B cell (primary cell): ENCODE results near the gene SETBP1. TPM values are rescaled to one million over a fixed set of nuclear protein-coding genes. Genes with fewer than 3 reads are reported as not detected.

Source experiments
- ATAC-seq: fragments of 200-7000 bp; cut with Tn5 transposase; one replicate; pipeline ENCODE4 v1.10.0; 2021; ENCODE audit warnings: low read depth, mild to moderate bottlenecking, moderate number of reproducible peaks, moderate library complexity
- CTCF ChIA-PET: fragments of 350-600 bp; sonication (Branson Sonifier 250); formaldehyde crosslinking; loops from one replicate; lab custom pipeline; 2021; ENCODE audit warnings: antibody characterized with exemption, inconsistent platforms; lab: Charles Lee
- POLR2A ChIA-PET: fragments of 350-600 bp; sonication (Branson Sonifier 250); formaldehyde crosslinking; loops from one replicate; lab custom pipeline; 2021; ENCODE audit warnings: antibody characterized with exemption; lab: Charles Lee
- DNase-seq: peaks from one replicate; pipeline ENCODE4 v3.0.0; 2013
- H2AFZ ChIP-seq: 2 replicates; pipeline ENCODE4 v1.6.1; 2012; ENCODE audit warnings: mild to moderate bottlenecking, low read depth, low read length; ENCODE audit not compliant: insufficient read depth, poor library complexity, severe bottlenecking
- H3K27ac ChIP-seq, 2 donors: 1 replicate in 1 of 2; 2 replicates in 1 of 2; pipeline ENCODE4 v1.5.1; 2012 to 2013; ENCODE audit warnings: low read length in 2 of 2, mild to moderate bottlenecking in 2 of 2, moderate library complexity in 1 of 2
- H3K27me3 ChIP-seq, 4 experiments: fragments of 200-600 bp in 1 of 4; sonication (generic) in 1 of 4; replicated peaks in 1 of 4; 1 replicate in 2 of 4; 2 replicates in 2 of 4; pipeline versions ENCODE4 v1.6.1 to v1.7.0; 2013 to 2016; ENCODE audit warnings: low read length in 3 of 4, mild to moderate bottlenecking in 2 of 4, mixed read lengths in 1 of 4, moderate library complexity in 1 of 4; ENCODE audit not compliant: insufficient read depth in 4 of 4, control insufficient read depth in 3 of 4; ENCODE audit errors: control extremely low read depth in 1 of 4
- H3K36me3 ChIP-seq, 2 experiments: replicated peaks in 1 of 2; 1 replicate in 1 of 2; 2 replicates in 1 of 2; pipeline versions ENCODE4 v1.6.1 to v1.7.1; 2013; ENCODE audit warnings: low read length in 1 of 2; ENCODE audit not compliant: insufficient read depth in 2 of 2, control insufficient read depth in 1 of 2; ENCODE audit errors: control extremely low read depth in 1 of 2, extremely low read depth in 1 of 2
- H3K4me1 ChIP-seq, 2 donors: fragments of 200-600 bp in 1 of 2; sonication (generic) in 1 of 2; 1 replicate in 1 of 2; 2 replicates in 1 of 2; pipeline versions ENCODE4 v1.5.1 to v1.6.1; 2013 to 2017; ENCODE audit warnings: low read length in 2 of 2; ENCODE audit not compliant: control insufficient read depth in 2 of 2, insufficient read depth in 2 of 2
- H3K4me2 ChIP-seq: replicated peaks from 2 replicates; pipeline ENCODE3; 2012; ENCODE audit warnings: mild to moderate bottlenecking, low read depth, low read length; ENCODE audit not compliant: poor library complexity, severe bottlenecking
- H3K4me3 ChIP-seq, 5 experiments: fragments of 200-600 bp in 1 of 5; sonication (generic) in 1 of 5; 1 replicate in 3 of 5; 2 replicates in 2 of 5; pipeline versions ENCODE4 v1.5.1 to v1.7.0; 2011 to 2016; ENCODE audit warnings: low read length in 4 of 5, mild to moderate bottlenecking in 4 of 5, low read depth in 2 of 5, control low read depth in 1 of 5, moderate library complexity in 1 of 5; ENCODE audit not compliant: insufficient read depth in 1 of 5; ENCODE audit errors: control extremely low read depth in 1 of 5, extremely low read depth in 1 of 5
- H3K79me2 ChIP-seq: fragments of 200-600 bp; sonication (generic); one replicate; pipeline ENCODE4 v1.6.0; 2016; ENCODE audit warnings: low read length; ENCODE audit not compliant: control insufficient read depth, insufficient read depth
- H3K9ac ChIP-seq: fragments of 200-600 bp; sonication (generic); 2 replicates; pipeline ENCODE4 v1.6.1; 2017; ENCODE audit warnings: mild to moderate bottlenecking, low read length, moderate library complexity
- H3K9me3 ChIP-seq, 3 donors: one replicate each; pipeline versions ENCODE4 v1.6.1 to v1.7.1; 2013; ENCODE audit warnings: low read length in 2 of 3; ENCODE audit not compliant: control insufficient read depth in 2 of 3, insufficient read depth in 1 of 3; ENCODE audit errors: control extremely low read depth in 1 of 3
- H4K20me1 ChIP-seq: 2 replicates; pipeline ENCODE4 v1.6.0; 2012; ENCODE audit warnings: mild to moderate bottlenecking, low read length; ENCODE audit not compliant: insufficient read depth, control insufficient read depth, poor library complexity, severe bottlenecking
- H3K27ac Mint-ChIP-seq: one replicate; pipeline ENCODE4 v1.8.0; 2021; ENCODE audit warnings: mixed read lengths
- H3K27me3 Mint-ChIP-seq: one replicate; pipeline ENCODE4 v1.8.0; 2021; ENCODE audit warnings: mixed read lengths
- H3K4me1 Mint-ChIP-seq: one replicate; pipeline ENCODE4 v1.8.0; 2021; ENCODE audit warnings: mixed read lengths
- H3K4me3 Mint-ChIP-seq: one replicate; pipeline ENCODE4 v1.8.0; 2021; ENCODE audit warnings: mixed read lengths
- H3K9me3 Mint-ChIP-seq: one replicate; pipeline ENCODE4 v1.8.0; 2022; ENCODE audit warnings: mixed read lengths; ENCODE audit not compliant: insufficient read depth
- EZH2 ChIP-seq: IDR thresholded peaks from 2 replicates; pipeline ENCODE4 v1.6.1; 2012; ENCODE audit warnings: borderline replicate concordance, low read depth, mild to moderate bottlenecking, moderate library complexity, low read length; ENCODE audit not compliant: insufficient read depth, poor library complexity, severe bottlenecking
- whole genome bisulfite sequencing: methylation state at CpG from one replicate; pipeline ENCODE4 v1.1.5; 2013; ENCODE audit warnings: missing lambda C conversion rate; ENCODE audit not compliant: insufficient coverage; 5-methylcytosine and 5-hydroxymethylcytosine counted together
- intact Hi-C: fragments of 100-400 bp; cut with micrococcal nuclease; formaldehyde crosslinking; loops from one replicate; pipeline ENCODE4 v1.10.0; 2022
- polyA plus RNA-seq: library from polyadenylated mRNA; depleted of rRNA; stranded (reverse); fragments of >200 nt; gene quantifications from 2 replicates; pipeline ENCODE4 v1.2.3, GENCODE V29; 2012
- total RNA-seq, 2 donors: library from RNA; stranded (reverse); fragments of 120-200 nt in 1 of 2; gene quantifications; 1 replicate in 1 of 2; 2 replicates in 1 of 2; pipeline versions ENCODE4 v1.2.3 to v1.2.4, GENCODE V29; 2013 to 2022
- TF ChIP-seq, protein P1 (sequence below): fragments of 200-600 bp; IDR thresholded peaks from one replicate; pipeline ENCODE4 v1.8.0; 2022; ENCODE audit warnings: antibody characterized with exemption, mild to moderate bottlenecking

Gene SETBP1
- total and polyA plus RNA-seq, 2 donors (not counting 1 experiment from before 2014, with no cell fraction given): 15.1 to 129 TPM

GRCh38 chr18:44687421-44687820 lies 6.7 kb downstream of the SETBP1 start:
- H3K27ac Mint-ChIP-seq: no peak overlapping the region
- peaks cover 100% of the 10 kb centered on the region for H3K79me2 ChIP-seq

DNA sequence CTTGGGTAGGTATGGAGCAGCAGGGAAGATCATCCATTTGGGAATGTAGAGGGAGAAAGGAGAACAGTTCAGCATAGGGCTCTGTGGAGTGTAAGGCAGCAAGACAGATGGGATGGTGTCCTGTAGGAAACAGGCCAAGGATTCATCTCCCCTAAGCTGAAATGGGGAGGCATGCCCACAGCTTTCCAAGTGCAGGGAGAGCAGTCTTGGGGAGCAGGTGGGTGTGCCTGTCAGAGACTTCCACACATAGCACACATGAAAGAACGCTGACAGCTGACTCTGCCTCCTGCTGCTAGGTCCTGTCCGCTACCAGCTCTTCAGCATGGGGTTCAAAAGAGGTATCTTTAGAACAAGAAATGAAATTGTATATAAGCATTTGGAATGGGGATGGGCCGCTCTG lies 9.0 kb downstream of the SETBP1 start:
- TF ChIP-seq, protein P1, sequence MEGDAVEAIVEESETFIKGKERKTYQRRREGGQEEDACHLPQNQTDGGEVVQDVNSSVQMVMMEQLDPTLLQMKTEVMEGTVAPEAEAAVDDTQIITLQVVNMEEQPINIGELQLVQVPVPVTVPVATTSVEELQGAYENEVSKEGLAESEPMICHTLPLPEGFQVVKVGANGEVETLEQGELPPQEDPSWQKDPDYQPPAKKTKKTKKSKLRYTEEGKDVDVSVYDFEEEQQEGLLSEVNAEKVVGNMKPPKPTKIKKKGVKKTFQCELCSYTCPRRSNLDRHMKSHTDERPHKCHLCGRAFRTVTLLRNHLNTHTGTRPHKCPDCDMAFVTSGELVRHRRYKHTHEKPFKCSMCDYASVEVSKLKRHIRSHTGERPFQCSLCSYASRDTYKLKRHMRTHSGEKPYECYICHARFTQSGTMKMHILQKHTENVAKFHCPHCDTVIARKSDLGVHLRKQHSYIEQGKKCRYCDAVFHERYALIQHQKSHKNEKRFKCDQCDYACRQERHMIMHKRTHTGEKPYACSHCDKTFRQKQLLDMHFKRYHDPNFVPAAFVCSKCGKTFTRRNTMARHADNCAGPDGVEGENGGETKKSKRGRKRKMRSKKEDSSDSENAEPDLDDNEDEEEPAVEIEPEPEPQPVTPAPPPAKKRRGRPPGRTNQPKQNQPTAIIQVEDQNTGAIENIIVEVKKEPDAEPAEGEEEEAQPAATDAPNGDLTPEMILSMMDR: no peak
- no peak for TF ChIP-seq EZH2
- no peak overlapping the region for H2AFZ ChIP-seq
- H3K4me1 ChIP-seq: peaks cover 47 to 64% of the 10 kb centered on the region in 2 donors
- H3K36me3 ChIP-seq: peaks cover 0 to 4% of the 10 kb centered on the region in 2 experiments
- no peak overlapping the region for H3K9ac ChIP-seq
- ATAC-seq (no peak), DNase-seq (no peak)
- intact Hi-C loops: loop anchor here (10.0 kb wide), 1 partner anchor 335 kb away; no protein-coding TSS in a partner anchor
- no peaks in the 10 kb centered on the region for H3K9me3 ChIP-seq
- H3K27me3 Mint-ChIP-seq: no peaks in the 10 kb centered on the region
- H3K79me2 ChIP-seq: peaks cover 100% of the 10 kb centered on the region
- H3K27me3 ChIP-seq: no peaks in the 10 kb centered on the region
- H3K27ac Mint-ChIP-seq: peak overlapping the region; percentile 39
- H3K4me2 ChIP-seq: no peak overlapping the region
- H4K20me1 ChIP-seq: peaks cover 65% of the 10 kb centered on the region
- 100% methylated on average over 1 of the region's 3 CpGs for WGBS
- CTCF ChIA-PET: interaction anchor here (1.1 to 2.2 kb wide), 4 partner anchors 9 to 40 kb away, joined by 3 to 6 read pairs (median 4); partner anchors contain the start of gene SETBP1
- H3K9me3 Mint-ChIP-seq: no peaks in the 10 kb centered on the region
- H3K4me3 Mint-ChIP-seq: no peak overlapping the region
- POLR2A ChIA-PET: no interaction called here
- no peak overlapping the region for H3K27ac ChIP-seq
- peaks cover 80% of the 10 kb centered on the region for H3K4me1 Mint-ChIP-seq
- no peak overlapping the region for H3K4me3 ChIP-seq

More at GRCh38 chr18:44687421-44687820, 6.7 kb downstream of the SETBP1 start:
- CTCF ChIA-PET: no interaction called here
- Mint-ChIP-seq H3K27me3 (no peaks in the 10 kb centered on the region), H3K4me1 (peaks cover 61% of the 10 kb centered on the region), H3K4me3 (no peak overlapping the region), H3K9me3 (no peaks in the 10 kb centered on the region)
- no peak overlapping the region for H3K4me2 ChIP-seq
- peaks cover 58 to 63% of the 10 kb centered on the region in 2 donors for H3K4me1 ChIP-seq
- ATAC-seq: no peak
- H3K27ac ChIP-seq: no peak overlapping the region
- peaks cover 0 to 3% of the 10 kb centered on the region in 2 experiments for H3K36me3 ChIP-seq
- no peak for TF ChIP-seq EZH2
- TF ChIP-seq, protein P1: no peak
- no peak overlapping the region for H3K9ac ChIP-seq
- POLR2A ChIA-PET: interaction anchor here (1.6 kb wide), 1 partner anchor 8 kb away, joined by 6 read pairs; no protein-coding TSS in a partner anchor
- no peak overlapping the region for H2AFZ ChIP-seq
- intact Hi-C loops: loop anchor here (10.0 kb wide), 1 partner anchor 337 kb away; no protein-coding TSS in a partner anchor
- H3K4me3 ChIP-seq: no peak overlapping the region
- no peaks in the 10 kb centered on the region for H3K27me3 ChIP-seq
- H4K20me1 ChIP-seq: peaks cover 60% of the 10 kb centered on the region
- H3K9me3 ChIP-seq: no peaks in the 10 kb centered on the region
- no peak for DNase-seq
